ENCODE results near the gene TECPR1. TPM values are rescaled to one million over a fixed set of nuclear protein-coding genes. Genes with fewer than 3 reads are reported as not detected.

Gene TECPR1
- polyA plus RNA-seq, 2 of the 4 experiments (the other 2 are of a cell fraction), result 2.5 to 11.1 TPM

DNA sequence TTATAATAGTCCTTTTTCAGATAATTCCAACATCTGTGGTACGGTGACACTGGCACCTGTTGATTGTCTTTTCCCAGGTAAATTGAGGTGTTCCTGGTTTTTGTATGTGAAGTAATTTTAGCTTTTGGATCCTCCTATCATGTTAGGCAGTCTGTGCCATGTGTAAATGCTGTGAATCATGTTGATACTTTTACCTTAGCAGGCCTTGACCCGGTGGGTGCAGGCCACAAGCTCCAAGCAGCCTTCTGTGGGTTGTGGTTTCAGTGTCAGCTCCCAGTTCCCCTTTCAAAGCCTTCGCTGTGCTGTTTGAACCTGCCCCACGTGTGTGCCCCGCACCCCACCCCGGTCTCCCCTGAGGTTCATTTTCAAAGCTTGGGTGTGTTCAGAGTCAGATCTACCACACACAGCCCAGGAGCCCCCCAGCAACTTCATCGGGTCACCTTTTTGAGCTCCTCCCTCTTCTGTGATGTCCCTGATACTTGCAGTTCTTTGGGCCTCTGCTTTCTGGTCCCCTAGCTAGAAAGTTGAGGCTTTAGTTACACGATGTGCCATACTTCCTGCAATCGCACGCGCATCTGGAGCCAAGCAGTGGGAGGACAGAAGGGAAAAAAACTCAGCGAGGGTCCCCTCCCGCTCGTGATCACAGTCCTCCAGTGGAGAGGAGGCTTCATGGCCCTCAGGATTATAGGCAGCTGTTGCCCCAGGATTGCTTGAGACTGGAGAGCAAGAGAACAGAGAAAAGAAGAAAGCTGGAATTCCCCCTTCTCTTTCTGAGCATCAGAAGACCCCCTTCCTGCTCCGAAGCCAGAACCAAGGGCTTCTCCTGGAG is 49.5 kb downstream of the TECPR1 start:
- no peak for FAIRE-seq
- DNase-seq (ENCODE audit: low read depth in 1 of 2, low spot score in 1 of 2), result no peak
- ChIA-PET CTCF (interaction anchor here (0.6 to 1.6 kb wide), 4 partner anchors 15 to 181 kb away, joined by 3 to 4 read pairs (median 4); no protein-coding TSS in a partner anchor), POLR2A (no interaction called here)
- no peak for ATAC-seq
- H3K4me2 ChIP-seq, result no peak overlapping the region
- TF ChIP-seq MAZ (IDR thresholded peaks at IDR 0.05; ENCODE audit: borderline replicate concordance, low read depth, low read length), result no peak
- TF ChIP-seq RNF2 (IDR thresholded peaks at IDR 0.05; ENCODE audit: borderline replicate concordance, low read depth), result no peak
- TF ChIP-seq KDM1A (IDR thresholded peaks at IDR 0.05; ENCODE audit: low read depth), result no peak
- no peak for TF ChIP-seq ZC3H11A (IDR thresholded peaks at IDR 0.05)
- no peak for TF ChIP-seq ESRRA (IDR thresholded peaks at IDR 0.05; ENCODE audit: borderline replicate concordance, low read length)
- no peak for TF ChIP-seq KDM5A (IDR thresholded peaks at IDR 0.05)
- TF ChIP-seq CBX2 (IDR thresholded peaks at IDR 0.05; ENCODE audit: borderline replicate concordance, low read depth), result no peak
- TF ChIP-seq HOXB5 (CRISPR knock-in tag; IDR thresholded peaks at IDR 0.05), result no peak
- TF ChIP-seq CHD4 (IDR thresholded peaks at IDR 0.05; ENCODE audit: borderline replicate concordance), result no peak
- TF ChIP-seq SREBF2 (IDR thresholded peaks at IDR 0.05), result no peak
- no peak for TF ChIP-seq ZFP36 (IDR thresholded peaks at IDR 0.05; ENCODE audit: borderline replicate concordance, partially characterized antibody)
- TF ChIP-seq NFE2L2 (conservative IDR thresholded peaks at IDR 0.05; ENCODE audit: low read length), result no peak
- TF ChIP-seq TP53 (CRISPR knock-in tag; IDR thresholded peaks at IDR 0.05), result no peak
- TF ChIP-seq POLR2A (IDR thresholded peaks at IDR 0.05; ENCODE audit: low read length), result no peak
- TF ChIP-seq EP300 (IDR thresholded peaks at IDR 0.05), result no peak
- no peak for TF ChIP-seq HOXB13 (CRISPR knock-in tag; IDR thresholded peaks at IDR 0.05; ENCODE audit: low read depth)
- no peak for TF ChIP-seq HOXA7 (CRISPR knock-in tag; IDR thresholded peaks at IDR 0.05)
- TF ChIP-seq, protein P1, sequence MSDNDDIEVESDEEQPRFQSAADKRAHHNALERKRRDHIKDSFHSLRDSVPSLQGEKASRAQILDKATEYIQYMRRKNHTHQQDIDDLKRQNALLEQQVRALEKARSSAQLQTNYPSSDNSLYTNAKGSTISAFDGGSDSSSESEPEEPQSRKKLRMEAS (IDR thresholded peaks at IDR 0.05), result no peak
- no peak for TF ChIP-seq GATA3 (IDR thresholded peaks at IDR 0.05; ENCODE audit: borderline replicate concordance)
- TF ChIP-seq, protein P2, sequence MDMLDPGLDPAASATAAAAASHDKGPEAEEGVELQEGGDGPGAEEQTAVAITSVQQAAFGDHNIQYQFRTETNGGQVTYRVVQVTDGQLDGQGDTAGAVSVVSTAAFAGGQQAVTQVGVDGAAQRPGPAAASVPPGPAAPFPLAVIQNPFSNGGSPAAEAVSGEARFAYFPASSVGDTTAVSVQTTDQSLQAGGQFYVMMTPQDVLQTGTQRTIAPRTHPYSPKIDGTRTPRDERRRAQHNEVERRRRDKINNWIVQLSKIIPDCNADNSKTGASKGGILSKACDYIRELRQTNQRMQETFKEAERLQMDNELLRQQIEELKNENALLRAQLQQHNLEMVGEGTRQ (IDR thresholded peaks at IDR 0.05), result no peak
- no peaks in the 10 kb centered on the region for H3K4me1 ChIP-seq
- no peak overlapping the region for H3K4me3 ChIP-seq
- H3K27ac ChIP-seq, result no peak overlapping the region
- WGBS (ENCODE audit: missing lambda C conversion rate), result 84% methylated on average over 15 of the region's 15 CpGs
- H3K9me3 ChIP-seq, result peaks cover 3% of the 10 kb centered on the region; the same call in 1 of the 3 replicates

DNA sequence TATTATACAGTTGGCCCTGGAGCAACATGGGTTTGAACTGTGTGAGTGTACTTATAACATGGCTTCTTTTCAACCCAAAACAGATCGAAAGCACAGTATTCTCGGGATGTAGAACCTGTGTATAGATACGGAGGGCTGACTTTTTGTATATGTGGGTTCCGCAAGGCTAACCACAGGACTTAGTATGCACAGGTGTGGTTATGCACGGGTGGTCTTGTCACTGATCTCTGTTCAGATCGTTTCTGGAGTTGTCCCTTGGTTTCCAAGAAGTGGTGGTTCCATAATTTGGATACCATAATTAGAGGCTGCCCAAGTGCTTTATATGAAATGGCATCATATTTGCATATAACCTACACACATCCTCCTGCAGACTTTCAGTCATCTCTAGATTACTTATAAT is 51.7 kb downstream of the TECPR1 start:
- no peak for DNase-seq (ENCODE audit: low read depth in 1 of 2, low spot score in 1 of 2)
- POLR2A ChIA-PET, result no interaction called here
- Histone ChIP-seq H3K9me3 (peaks cover 3% of the 10 kb centered on the region; the same call in 1 of the 3 replicates), H3K4me1 (no peaks in the 10 kb centered on the region), H3K4me2 (no peak overlapping the region), H3K4me3 (no peak overlapping the region), H3K27ac (no peak overlapping the region)
- TF ChIP-seq RARB (CRISPR knock-in tag; IDR thresholded peaks at IDR 0.05), result no peak
- no peak for TF ChIP-seq CBX8 (IDR thresholded peaks at IDR 0.05)
- TF ChIP-seq EHMT2 (IDR thresholded peaks at IDR 0.05; ENCODE audit: low read depth), result no peak
- TF ChIP-seq GATA3 (IDR thresholded peaks at IDR 0.05; ENCODE audit: borderline replicate concordance), result no peak
- TF ChIP-seq, protein P3, sequence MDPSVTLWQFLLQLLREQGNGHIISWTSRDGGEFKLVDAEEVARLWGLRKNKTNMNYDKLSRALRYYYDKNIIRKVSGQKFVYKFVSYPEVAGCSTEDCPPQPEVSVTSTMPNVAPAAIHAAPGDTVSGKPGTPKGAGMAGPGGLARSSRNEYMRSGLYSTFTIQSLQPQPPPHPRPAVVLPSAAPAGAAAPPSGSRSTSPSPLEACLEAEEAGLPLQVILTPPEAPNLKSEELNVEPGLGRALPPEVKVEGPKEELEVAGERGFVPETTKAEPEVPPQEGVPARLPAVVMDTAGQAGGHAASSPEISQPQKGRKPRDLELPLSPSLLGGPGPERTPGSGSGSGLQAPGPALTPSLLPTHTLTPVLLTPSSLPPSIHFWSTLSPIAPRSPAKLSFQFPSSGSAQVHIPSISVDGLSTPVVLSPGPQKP (IDR thresholded peaks at IDR 0.05; ENCODE audit: low read depth, low read length), result no peak
- no peak for TF ChIP-seq JUN (IDR thresholded peaks at IDR 0.05)
- TF ChIP-seq, protein P4, sequence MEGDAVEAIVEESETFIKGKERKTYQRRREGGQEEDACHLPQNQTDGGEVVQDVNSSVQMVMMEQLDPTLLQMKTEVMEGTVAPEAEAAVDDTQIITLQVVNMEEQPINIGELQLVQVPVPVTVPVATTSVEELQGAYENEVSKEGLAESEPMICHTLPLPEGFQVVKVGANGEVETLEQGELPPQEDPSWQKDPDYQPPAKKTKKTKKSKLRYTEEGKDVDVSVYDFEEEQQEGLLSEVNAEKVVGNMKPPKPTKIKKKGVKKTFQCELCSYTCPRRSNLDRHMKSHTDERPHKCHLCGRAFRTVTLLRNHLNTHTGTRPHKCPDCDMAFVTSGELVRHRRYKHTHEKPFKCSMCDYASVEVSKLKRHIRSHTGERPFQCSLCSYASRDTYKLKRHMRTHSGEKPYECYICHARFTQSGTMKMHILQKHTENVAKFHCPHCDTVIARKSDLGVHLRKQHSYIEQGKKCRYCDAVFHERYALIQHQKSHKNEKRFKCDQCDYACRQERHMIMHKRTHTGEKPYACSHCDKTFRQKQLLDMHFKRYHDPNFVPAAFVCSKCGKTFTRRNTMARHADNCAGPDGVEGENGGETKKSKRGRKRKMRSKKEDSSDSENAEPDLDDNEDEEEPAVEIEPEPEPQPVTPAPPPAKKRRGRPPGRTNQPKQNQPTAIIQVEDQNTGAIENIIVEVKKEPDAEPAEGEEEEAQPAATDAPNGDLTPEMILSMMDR (IDR thresholded peaks at IDR 0.05), result no peak
- TF ChIP-seq RNF2 (IDR thresholded peaks at IDR 0.05; ENCODE audit: borderline replicate concordance, low read depth), result no peak
- TF ChIP-seq HOXA7 (CRISPR knock-in tag; IDR thresholded peaks at IDR 0.05), result no peak
- no peak for TF ChIP-seq CHD2 (IDR thresholded peaks at IDR 0.05; ENCODE audit: low read length, partially characterized antibody)
- TF ChIP-seq, protein P2 (IDR thresholded peaks at IDR 0.05), result no peak
- TF ChIP-seq MAFK (IDR thresholded peaks at IDR 0.05; ENCODE audit: partially characterized antibody), result no peak
- TF ChIP-seq BHLHE40 (IDR thresholded peaks at IDR 0.05; ENCODE audit: low read depth, low read length), result no peak
- CTCF ChIA-PET, result no interaction called here
- 81% methylated on average over 6 of the region's 6 CpGs for WGBS (ENCODE audit: missing lambda C conversion rate)
- no peak for ATAC-seq
- no peak for FAIRE-seq
